Calu3 (cell line): ENCODE results near the gene SERINC4. TPM values are rescaled to one million over a fixed set of nuclear protein-coding genes. Genes with fewer than 3 reads are reported as not detected.
"Not testable (repeated sequence)": the region's sequence is repeated elsewhere in the genome, so short reads cannot be mapped to it uniquely, and the experiment has no call there.

Source experiments
- BruUV-seq: library from RNA; stranded (reverse); fragments of 400-500 nt; replicated peaks from 2 replicates; lab custom pipeline; 2021; lab: Mats Ljungman, UMichigan
- CTCF ChIA-PET: fragments of 300-600 bp; sonication (Branson Sonifier 250); formaldehyde crosslinking; loops from one replicate; lab custom pipeline; 2022; ENCODE audit warnings: antibody characterized with exemption; lab: Charles Lee
- DNase-seq: peaks from one replicate; pipeline ENCODE4 v3.0.0; 2022
- H3K27ac Mint-ChIP-seq: one replicate; pipeline ENCODE4 v1.8.0; 2022; ENCODE audit warnings: mixed read lengths; ENCODE audit not compliant: unreplicated experiment
- H3K27me3 Mint-ChIP-seq: one replicate; pipeline ENCODE4 v1.8.0; 2022; ENCODE audit warnings: mixed read lengths; ENCODE audit not compliant: unreplicated experiment
- H3K36me3 Mint-ChIP-seq: one replicate; pipeline ENCODE4 v1.8.0; 2022; ENCODE audit warnings: mild to moderate bottlenecking, moderate library complexity, mixed read lengths; ENCODE audit not compliant: insufficient read depth, unreplicated experiment
- H3K4me1 Mint-ChIP-seq: one replicate; pipeline ENCODE4 v1.8.0; 2022; ENCODE audit warnings: mild to moderate bottlenecking, low read depth, mixed read lengths; ENCODE audit not compliant: unreplicated experiment
- H3K4me3 Mint-ChIP-seq: one replicate; pipeline ENCODE4 v1.8.0; 2022; ENCODE audit warnings: mild to moderate bottlenecking, low read depth, moderate library complexity, mixed read lengths; ENCODE audit not compliant: unreplicated experiment
- H3K9me3 Mint-ChIP-seq: one replicate; pipeline ENCODE4 v1.8.0; 2022; ENCODE audit warnings: low read depth, mixed read lengths; ENCODE audit not compliant: unreplicated experiment
- CTCF ChIP-seq: fragments of 200-600 bp; IDR thresholded peaks from one replicate; pipeline ENCODE4 v1.8.0; 2022; ENCODE audit warnings: antibody characterized with exemption; ENCODE audit not compliant: unreplicated experiment
- intact Hi-C: fragments of 100-400 bp; cut with micrococcal nuclease; formaldehyde crosslinking; loops from one replicate; pipeline ENCODE4 v1.10.0; 2022; ENCODE audit not compliant: unreplicated experiment
- total RNA-seq: library from RNA; stranded (reverse); gene quantifications from 2 replicates; pipeline ENCODE4 v1.2.3, GENCODE V29; 2022

SERINC4 gene
- total RNA-seq, 1 experiment from 2014 or later, result 0.33 TPM

DNA sequence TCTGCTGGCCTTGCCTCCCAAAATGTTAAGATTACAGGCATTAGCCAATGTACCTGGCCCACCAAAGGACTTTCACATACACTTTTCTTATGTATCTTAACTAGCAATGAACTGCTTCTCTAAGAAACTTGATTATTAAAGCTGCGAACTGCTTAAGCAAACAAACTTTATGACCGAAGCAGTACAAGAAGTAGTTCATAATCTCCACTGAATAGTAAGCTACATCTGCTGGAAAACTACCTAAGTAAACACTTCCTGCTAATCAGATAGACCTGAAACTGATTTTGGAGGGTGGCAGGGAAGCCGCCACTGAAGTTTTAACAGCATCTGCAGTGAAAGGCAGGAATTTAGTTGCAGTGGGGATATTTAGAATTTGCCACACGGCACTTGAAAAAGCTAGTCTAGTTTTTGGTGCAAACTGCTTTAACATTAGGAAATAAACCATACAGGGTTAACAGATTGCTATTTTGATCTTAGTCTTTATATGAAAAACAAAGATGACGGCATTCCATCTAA, 8.5 kb upstream of the SERINC4 start:
- intact Hi-C loops, result no loop called here
- no peaks in the 10 kb centered on the region for H3K4me1 Mint-ChIP-seq
- BruUV-seq, result no TSS peak
- no peak overlapping the region for H3K4me3 Mint-ChIP-seq
- H3K27me3 Mint-ChIP-seq, result no peaks in the 10 kb centered on the region
- DNase-seq, result no peak
- CTCF ChIA-PET, result no interaction called here
- no peak for TF ChIP-seq CTCF
- H3K36me3 Mint-ChIP-seq, result peaks cover 22% of the 10 kb centered on the region
- no peaks in the 10 kb centered on the region for H3K9me3 Mint-ChIP-seq
- H3K27ac Mint-ChIP-seq, result no peak overlapping the region

DNA sequence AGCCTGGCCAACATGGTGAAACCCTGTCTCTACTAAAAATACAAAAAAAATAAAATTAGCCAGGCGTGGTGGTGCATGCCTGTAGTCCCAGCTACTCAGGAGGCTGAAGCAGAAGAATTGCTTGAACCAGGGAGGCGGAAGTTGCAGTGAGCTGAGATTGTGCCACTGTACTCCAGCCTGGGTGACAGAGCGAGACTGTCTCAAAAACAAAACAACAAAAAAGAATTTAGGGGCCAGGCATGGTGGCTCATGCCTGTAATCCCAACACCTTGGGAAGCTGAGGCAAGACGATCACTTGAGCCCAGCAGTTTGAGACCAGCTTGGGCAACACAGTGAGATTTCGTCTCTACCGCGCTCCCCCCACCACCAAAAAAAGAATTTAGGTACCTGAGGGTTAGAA, 2.7 kb upstream of the SERINC4 start:
- H3K27me3 Mint-ChIP-seq, intact Hi-C loops, DNase-seq, H3K9me3 Mint-ChIP-seq, CTCF ChIA-PET, H3K4me3 Mint-ChIP-seq, BruUV-seq, H3K27ac Mint-ChIP-seq: not testable (repeated sequence)
- H3K36me3 Mint-ChIP-seq, result peaks cover 34% of the 10 kb centered on the region
- peaks cover 30% of the 10 kb centered on the region for H3K4me1 Mint-ChIP-seq

DNA sequence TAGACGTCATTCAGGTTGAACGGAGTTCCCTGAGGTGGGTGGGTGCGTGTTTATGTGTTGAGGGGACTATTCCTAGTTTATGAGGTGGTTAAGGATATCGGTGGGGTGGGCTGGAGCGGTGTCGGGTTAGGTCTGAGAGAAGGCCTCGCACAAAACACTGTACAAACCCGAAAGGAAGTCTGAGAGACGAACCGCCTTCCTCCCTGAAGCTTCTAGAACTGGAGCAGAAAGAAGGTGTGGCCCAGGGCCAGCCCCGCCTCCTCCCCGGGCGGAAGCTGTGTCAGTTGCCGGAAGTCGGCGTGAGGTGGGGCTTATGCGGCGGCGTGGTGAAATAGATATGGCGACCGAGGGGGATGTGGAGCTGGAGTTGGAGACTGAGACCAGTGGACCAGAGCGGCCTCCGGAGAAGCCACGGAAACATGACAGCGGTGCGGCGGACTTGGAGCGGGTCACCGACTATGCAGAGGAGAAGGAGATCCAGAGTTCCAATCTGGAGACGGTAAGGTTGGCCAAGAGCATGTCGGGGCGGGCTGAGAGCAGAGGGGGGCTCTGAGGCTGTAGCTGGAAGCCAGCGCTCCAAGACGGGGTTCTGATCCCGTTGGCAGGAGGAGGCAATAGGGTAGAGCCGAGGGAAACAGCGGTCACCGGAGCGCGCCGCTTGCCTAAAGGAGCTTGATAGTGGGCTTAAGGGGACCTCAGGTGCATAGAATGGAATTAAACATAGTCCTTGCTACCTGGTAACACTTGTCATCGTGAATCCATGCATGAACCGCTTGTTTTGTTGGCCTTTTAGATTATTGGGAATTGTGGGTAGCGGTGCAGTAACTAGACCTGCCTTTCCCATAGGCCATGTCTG, 494 bp upstream of the SERINC4 start, which contains the start of gene HYPK:
HYPK (plus strand) TSS at position 314 of the 856 bp plus-strand sequence; CDS start at position 338, 24 bp downstream.
- Mint-ChIP-seq H3K4me1 (peaks cover 41% of the 10 kb centered on the region), H3K27me3 (no peaks in the 10 kb centered on the region), H3K4me3 (peak within 1 kb of the TSS; percentile 95), H3K36me3 (peaks cover 33% of the 10 kb centered on the region), H3K9me3 (no peaks in the 10 kb centered on the region), H3K27ac (peak within 1 kb of the TSS; percentile 98)
- intact Hi-C loops, result no loop called here
- TF ChIP-seq CTCF, result no peak
- CTCF ChIA-PET, result no interaction called here
- TSS peak; percentile 39 for BruUV-seq
- peak; percentile 83 for DNase-seq

DNA sequence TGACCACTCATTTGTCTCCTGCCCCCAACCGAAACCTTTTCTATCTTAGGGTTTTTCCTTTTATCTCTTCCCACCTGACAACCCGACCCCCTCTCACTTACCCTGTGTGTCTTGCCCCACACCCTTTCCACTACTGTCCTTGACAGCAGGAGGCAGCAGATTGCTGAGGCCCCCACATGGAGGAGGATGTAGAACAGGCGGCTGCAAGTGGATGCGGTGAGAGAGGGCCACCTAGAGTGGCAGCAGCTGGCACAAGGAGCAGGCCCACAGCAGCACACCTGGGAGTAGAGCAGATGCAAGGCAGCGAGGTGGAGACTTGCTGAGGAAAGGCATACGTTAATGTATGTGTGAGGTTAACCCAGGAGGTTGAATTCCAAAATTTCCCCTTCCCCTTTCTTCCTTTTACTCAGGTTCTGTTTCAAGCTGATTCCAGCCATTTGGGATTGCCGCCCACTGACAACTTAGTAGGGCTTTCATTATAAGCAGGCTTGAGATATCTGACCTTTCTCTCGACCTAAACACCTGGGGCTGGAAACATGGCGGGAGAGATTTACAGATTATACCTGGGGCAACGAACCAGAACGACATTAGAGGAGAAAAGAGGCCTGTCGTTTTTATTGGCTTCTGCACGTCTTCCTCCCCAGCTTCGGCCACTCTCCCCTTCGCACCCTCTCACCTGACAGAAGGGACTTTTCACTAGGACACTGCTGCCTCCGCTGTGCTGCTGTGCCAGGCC, 643 bp downstream of the SERINC4 start:
- TF ChIP-seq CTCF, result no peak
- Mint-ChIP-seq H3K36me3 (peaks cover 36% of the 10 kb centered on the region), H3K27ac (peak overlapping the region; percentile 78), H3K9me3 (no peaks in the 10 kb centered on the region), H3K4me3 (peak overlapping the region; percentile 95), H3K4me1 (peaks cover 45% of the 10 kb centered on the region), H3K27me3 (no peaks in the 10 kb centered on the region)
- no peak for DNase-seq
- intact Hi-C loops, result no loop called here
- CTCF ChIA-PET, result no interaction called here
- no TSS peak for BruUV-seq
